K562 (cell line): ENCODE results near the gene EWSR1. TPM values are rescaled to one million over a fixed set of nuclear protein-coding genes. Genes with fewer than 3 reads are reported as not detected.

Experiments used
- ATAC-seq: fragments of 200-7000 bp; cut with Tn5 transposase; 3 replicates; pipeline ENCODE4 v1.9.1; 2020; ENCODE audit warnings: moderate library complexity
- BruUV-seq: library from RNA; stranded (reverse); fragments of 400-500 nt; replicated peaks from 2 replicates; lab custom pipeline; 2021; lab: Mats Ljungman, UMichigan
- CTCF ChIA-PET: fragments of 300-600 bp; formaldehyde crosslinking; extraction: SDS; loops from one replicate; lab custom pipeline; 2021; ENCODE audit warnings: low intra/inter-chr PET ratio; lab: Yijun Ruan, JAX
- POLR2A ChIA-PET: fragments of 300-600, 350-650 bp; sonication (Branson Sonifier 250); formaldehyde crosslinking; extraction: SDS; loops from one replicate; lab custom pipeline; 2021; ENCODE audit warnings: antibody characterized with exemption, inconsistent platforms; lab: Yijun Ruan, JAX
- DNase-seq, 4 experiments: peaks; one replicate each; pipeline versions ENCODE4 v3.0.0 to v3.0.0-alpha.2; 2011 to 2018; ENCODE audit warnings: low spot score in 3 of 4, mixed read lengths in 3 of 4; ENCODE audit errors: extremely low read depth in 1 of 4
- FAIRE-seq: peaks from 2 replicates; lab custom pipeline; 2011; peaks lifted over from hg19 to GRCh38; lab: Jason Lieb, UNC
- H2AFZ ChIP-seq: 2 replicates; pipeline ENCODE4 v1.6.0; 2011; ENCODE audit warnings: low read depth, low read length, control low read depth, inconsistent platforms
- H3K27ac ChIP-seq: fragments of 200-600 bp; 3 replicates; pipeline ENCODE4 v1.8.0; 2011; ENCODE audit warnings: low read depth, mild to moderate bottlenecking, control low read depth, inconsistent platforms, low read length, moderate library complexity, mixed read lengths; ENCODE audit errors: extremely low read depth
- H3K27me3 ChIP-seq, 2 experiments: fragments of 300-600 bp in 1 of 2; 2 replicates in 1 of 2; 3 replicates in 1 of 2; pipeline versions ENCODE4 v1.6.0 to v1.8.0; 2011; ENCODE audit warnings: inconsistent platforms in 2 of 2, low read length in 2 of 2, mild to moderate bottlenecking in 1 of 2, mixed read lengths in 1 of 2, moderate library complexity in 1 of 2; ENCODE audit not compliant: control insufficient read depth in 2 of 2, insufficient read depth in 2 of 2
- H3K36me3 ChIP-seq: fragments of 300-600 bp; 3 replicates; pipeline ENCODE4 v1.8.0; 2011; ENCODE audit warnings: mild to moderate bottlenecking, low read length, inconsistent platforms; ENCODE audit not compliant: control insufficient read depth, insufficient read depth
- H3K4me1 ChIP-seq, 2 experiments: fragments of 200-600 bp in 1 of 2; replicated peaks in 1 of 2; 2 replicates in 1 of 2; 3 replicates in 1 of 2; pipeline versions ENCODE4 v1.5.1 to v1.8.0; 2011; ENCODE audit warnings: inconsistent platforms in 2 of 2, low read length in 2 of 2, mild to moderate bottlenecking in 1 of 2, mixed read lengths in 1 of 2, moderate library complexity in 1 of 2; ENCODE audit not compliant: control insufficient read depth in 2 of 2, insufficient read depth in 2 of 2
- H3K4me2 ChIP-seq: 2 replicates; pipeline ENCODE4 v1.6.1; 2011; ENCODE audit warnings: low read length, control low read depth, inconsistent platforms, mixed read lengths; ENCODE audit not compliant: insufficient read depth
- H3K4me3 ChIP-seq: fragments of 200-600 bp; sonication (generic), shearing (Covaris generic); 2 replicates; pipeline ENCODE4 v1.5.1; 2016; ENCODE audit warnings: control low read depth, inconsistent platforms
- H3K79me2 ChIP-seq: fragments of 200-600 bp; 3 replicates; pipeline ENCODE4 v1.8.0; 2011; ENCODE audit warnings: low read length, inconsistent platforms; ENCODE audit not compliant: control insufficient read depth, insufficient read depth
- H3K9ac ChIP-seq, 2 experiments: 2 replicates each; pipeline versions ENCODE4 v1.6.0 to v1.6.1; 2011; ENCODE audit warnings: low read depth in 2 of 2, low read length in 2 of 2, control low read depth in 1 of 2, inconsistent platforms in 1 of 2, mild to moderate bottlenecking in 1 of 2, mixed read lengths in 1 of 2; ENCODE audit not compliant: insufficient read depth in 1 of 2
- H3K9me1 ChIP-seq: one replicate; pipeline ENCODE4 v1.6.0; 2011; ENCODE audit warnings: inconsistent platforms, mild to moderate bottlenecking, low read length, moderate library complexity; ENCODE audit not compliant: control insufficient read depth, insufficient read depth
- H3K9me3 ChIP-seq: replicated peaks from 2 replicates; pipeline ENCODE4 v1.5.1; 2011; ENCODE audit warnings: low read depth, low read length, inconsistent platforms; ENCODE audit not compliant: control insufficient read depth, insufficient read depth
- H4K20me1 ChIP-seq: replicated peaks from 2 replicates; pipeline ENCODE4 v1.6.1; 2011; ENCODE audit warnings: low read length, inconsistent platforms, mixed read lengths; ENCODE audit not compliant: control insufficient read depth, insufficient read depth
- CBX2 ChIP-seq: fragments of 200-600 bp; sonication (generic); IDR thresholded peaks from one replicate; pipeline ENCODE4 v1.6.1; 2012; ENCODE audit warnings: mild to moderate bottlenecking, low read length, inconsistent platforms; ENCODE audit not compliant: insufficient read depth, poor library complexity, severe bottlenecking
- CBX3 ChIP-seq, 2 experiments: IDR thresholded peaks; 1 replicate in 1 of 2; 2 replicates in 1 of 2; pipeline ENCODE4 v1.6.1; 2012; ENCODE audit warnings: inconsistent platforms in 2 of 2, low read length in 2 of 2, borderline replicate concordance in 1 of 2, control low read depth in 1 of 2
- CBX5 ChIP-seq: IDR thresholded peaks from 2 replicates; pipeline ENCODE4 v1.6.1; 2014; ENCODE audit warnings: low read depth, borderline replicate concordance
- HSF4 ChIP-seq: fragments of 250-450 bp; sonication (Bioruptor Pico); IDR thresholded peaks from 2 replicates; pipeline ENCODE4 v2.1.2; 2022; ENCODE audit warnings: mild to moderate bottlenecking, moderate library complexity, borderline replicate concordance
- MYC ChIP-seq, 2 experiments: fragments of 250-450 bp in 1 of 2; sonication (Bioruptor Pico) in 1 of 2; IDR thresholded peaks; 2 replicates each; pipeline versions ENCODE4 v1.5.1 to v1.6.1; 2012 to 2021; ENCODE audit warnings: low read depth in 2 of 2, borderline replicate concordance in 1 of 2, improper control_type of control experiment in 1 of 2, low read length in 1 of 2, mild to moderate bottlenecking in 1 of 2, moderate library complexity in 1 of 2
- POU5F1 ChIP-seq: fragments of 150-350 bp; IDR thresholded peaks from 2 replicates; pipeline ENCODE4 v1.6.1; 2014; ENCODE audit warnings: borderline replicate concordance, low read length, low read depth, mild to moderate bottlenecking; ENCODE audit not compliant: partially characterized antibody
- RBM17 ChIP-seq: fragments of 200-400 bp; formaldehyde crosslinking; IDR thresholded peaks from 2 replicates; pipeline ENCODE4 v1.6.1; 2017; ENCODE audit warnings: low read depth, mild to moderate bottlenecking, low read length, borderline replicate concordance
- YY1 ChIP-seq, 3 experiments: IDR thresholded peaks; 2 replicates each; pipeline ENCODE4 v1.6.1; 2011; ENCODE audit warnings: low read length in 2 of 3, mild to moderate bottlenecking in 2 of 3, moderate library complexity in 2 of 3, borderline replicate concordance in 1 of 3, control low read depth in 1 of 3, low read depth in 1 of 3; ENCODE audit not compliant: insufficient read depth in 3 of 3, insufficient replicate concordance in 2 of 3, control insufficient read depth in 1 of 3, insufficient read length in 1 of 3; ENCODE audit errors: extremely low read depth in 1 of 3
- ZNF311 ChIP-seq: fragments of 250-450 bp; sonication (Bioruptor Pico); IDR thresholded peaks from 2 replicates; pipeline ENCODE4 v1.4.0; 2020; ENCODE audit warnings: mild to moderate bottlenecking, moderate library complexity
- ZNF584 ChIP-seq: fragments of 200-800 bp; sonication (Bioruptor generic); IDR thresholded peaks from 2 replicates; pipeline ENCODE4 v1.6.1; 2016; ENCODE audit warnings: low read depth, mild to moderate bottlenecking, missing genetic modification characterization, missing compliant biosample characterization
- ZSCAN29 ChIP-seq: fragments of 450-650 bp; IDR thresholded peaks from 2 replicates; pipeline ENCODE4 v1.6.1; 2017
- WGBS: fragments of 100-300 bp; shearing (Covaris generic); methylation state at CpG from one replicate; pipeline ENCODE4 v1.1.6; 2016; ENCODE audit warnings: low coverage, mixed read lengths; ENCODE audit not compliant: insufficient coverage; ENCODE audit errors: missing lambda C conversion rate; 5-methylcytosine and 5-hydroxymethylcytosine counted together
- in situ Hi-C: fragments of 300-500 bp; cut with MboI; formaldehyde crosslinking; loops from 4 replicates; pipeline ENCODE4 v1.15.0; 2018; ENCODE audit warnings: inconsistent platforms, mixed read lengths
- intact Hi-C: fragments of 100-400 bp; cut with micrococcal nuclease; formaldehyde crosslinking; loops from 2 replicates; pipeline ENCODE4 v1.14.2; 2022
- polyA plus RNA-seq, 8 experiments: library from polyadenylated mRNA; depleted of rRNA in 4 of 8; stranded (reverse) in 5 of 8; unstranded in 3 of 8; fragments of >200 nt; fragmentation: Nextera tagmentation in 2 of 8; fragmentation: Illumina TruSeq in 1 of 8; extraction: Ambion mirVana in 2 of 8; extraction: Trizol in 1 of 8; gene quantifications; 2 replicates each; pipeline versions ENCODE4 v1.2.1 to v1.2.3, GENCODE V29; 2011 to 2014; ENCODE audit warnings: inconsistent platforms in 1 of 8, missing spikeins in 1 of 8
- total RNA-seq, 7 experiments: library from RNA; depleted of rRNA in 6 of 7; stranded (reverse); fragments of >200 nt in 6 of 7; fragmentation: Illumina TruSeq in 2 of 7; extraction: Trizol in 2 of 7; gene quantifications; 2 replicates each; pipeline versions ENCODE4 v1.2.1 to v1.2.3, GENCODE V29; 2011 to 2021; ENCODE audit warnings: low replicate concordance in 1 of 7
- TF ChIP-seq, protein P1 (sequence below): fragments of 200-800 bp; sonication (Bioruptor generic); IDR thresholded peaks from 2 replicates; pipeline ENCODE4 v1.6.1; 2017; ENCODE audit warnings: missing genetic modification characterization, missing compliant biosample characterization
- TF ChIP-seq, protein P2 (sequence below): IDR thresholded peaks from 3 replicates; pipeline ENCODE4 v1.6.1; 2011; ENCODE audit warnings: borderline replicate concordance, mild to moderate bottlenecking; ENCODE audit not compliant: insufficient read length, insufficient read depth
- TF ChIP-seq, protein P3 (sequence below): fragments of 250-450 bp; sonication (Bioruptor Pico); IDR thresholded peaks from 2 replicates; pipeline ENCODE4 v1.4.0; 2020; ENCODE audit warnings: mild to moderate bottlenecking, moderate library complexity

Gene EWSR1
- total and polyA plus RNA-seq, 9 of the 15 experiments (the other 6 are each of a cell fraction or from before 2014, with no cell fraction given): 83.3 to 450 (median 239) TPM

DNA sequence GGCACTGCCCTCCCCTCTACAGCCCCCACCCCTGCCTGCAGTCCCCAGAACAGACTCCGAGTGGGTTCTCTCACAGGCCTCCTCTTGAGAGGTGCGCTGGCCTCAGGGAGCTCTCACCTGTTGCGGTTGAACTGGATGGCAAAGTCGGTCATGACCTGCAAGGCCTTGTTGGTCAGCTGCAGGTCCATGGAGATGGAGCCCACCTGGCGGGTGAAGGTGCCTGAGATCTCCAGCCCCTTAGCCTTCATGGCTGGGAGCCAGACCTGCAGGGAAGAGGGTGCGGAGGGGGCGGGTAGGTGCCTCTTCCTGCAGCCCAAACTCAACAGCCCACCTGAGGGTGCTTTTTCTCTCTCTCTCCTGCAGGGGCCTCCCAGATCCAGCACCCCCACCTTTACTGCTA lies 66.1 kb downstream of the EWSR1 start (continued):
- no peak for TF ChIP-seq ZNF584 (CRISPR knock-in tag)
- TF ChIP-seq MYC (IDR thresholded peaks at IDR 0.05; ENCODE audit: low read depth, low read length): no peak
- TF ChIP-seq MYC (CRISPR knock-in tag; IDR thresholded peaks at IDR 0.05; ENCODE audit: borderline replicate concordance, low read depth): no peak

DNA sequence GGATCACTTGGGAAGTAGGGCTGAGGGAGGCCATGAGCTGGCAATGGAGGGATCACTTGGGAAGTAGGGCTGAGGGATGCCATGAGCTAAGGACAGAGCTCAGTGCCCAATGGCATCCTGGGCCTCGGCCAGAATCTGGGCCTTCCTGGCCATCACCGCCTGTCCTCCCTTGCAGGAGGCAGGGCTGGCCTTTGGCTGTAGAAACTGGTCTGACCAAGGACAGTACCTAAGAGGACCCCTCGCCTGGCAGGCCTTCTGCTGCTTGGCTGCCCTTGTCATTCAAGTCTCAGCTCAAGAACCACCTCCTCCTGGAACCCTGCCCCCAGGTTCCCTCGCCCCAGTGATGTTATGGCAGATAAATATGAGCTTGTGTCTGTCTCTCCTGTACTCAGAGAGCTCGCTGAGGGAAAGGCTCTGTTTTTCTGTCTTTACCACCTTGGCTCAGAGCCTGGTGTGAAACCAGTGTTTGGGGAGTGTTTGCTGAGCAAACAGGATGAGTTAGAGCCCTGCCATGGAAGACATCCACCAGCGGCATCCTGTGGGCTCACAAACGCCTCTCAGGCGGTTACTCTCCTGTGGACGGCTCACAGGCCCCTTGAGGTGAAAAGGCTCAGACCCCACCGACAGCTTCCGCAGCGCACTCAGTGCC lies 66.8 kb downstream of the EWSR1 start:
- no TSS peak for BruUV-seq
- no peaks in the 10 kb centered on the region for H3K9me1 ChIP-seq
- no peak overlapping the region for H3K27ac ChIP-seq
- no peaks in the 10 kb centered on the region for H3K79me2 ChIP-seq
- no peak overlapping the region for H2AFZ ChIP-seq
- H3K9me3 ChIP-seq: no peaks in the 10 kb centered on the region
- peaks cover 0 to 10% of the 10 kb centered on the region in 2 experiments; a peak in 2 of 5 replicates for H3K4me1 ChIP-seq
- ChIA-PET POLR2A (no interaction called here), CTCF (no interaction called here)
- peaks cover 53% of the 10 kb centered on the region; the same call in 2 of the 3 replicates for H3K36me3 ChIP-seq
- intact Hi-C loops: no loop called here
- H3K4me2 ChIP-seq: no peak overlapping the region
- H4K20me1 ChIP-seq: no peaks in the 10 kb centered on the region
- DNase-seq (no peak), FAIRE-seq (no peak), ATAC-seq (no peak)
- H3K9ac ChIP-seq: no peak overlapping the region
- 93% methylated on average over 12 of the region's 12 CpGs for WGBS
- no peaks in the 10 kb centered on the region for H3K27me3 ChIP-seq
- H3K4me3 ChIP-seq: no peak overlapping the region
- in situ Hi-C loops: no loop called here
- no peak for TF ChIP-seq CBX5
- TF ChIP-seq, protein P1, sequence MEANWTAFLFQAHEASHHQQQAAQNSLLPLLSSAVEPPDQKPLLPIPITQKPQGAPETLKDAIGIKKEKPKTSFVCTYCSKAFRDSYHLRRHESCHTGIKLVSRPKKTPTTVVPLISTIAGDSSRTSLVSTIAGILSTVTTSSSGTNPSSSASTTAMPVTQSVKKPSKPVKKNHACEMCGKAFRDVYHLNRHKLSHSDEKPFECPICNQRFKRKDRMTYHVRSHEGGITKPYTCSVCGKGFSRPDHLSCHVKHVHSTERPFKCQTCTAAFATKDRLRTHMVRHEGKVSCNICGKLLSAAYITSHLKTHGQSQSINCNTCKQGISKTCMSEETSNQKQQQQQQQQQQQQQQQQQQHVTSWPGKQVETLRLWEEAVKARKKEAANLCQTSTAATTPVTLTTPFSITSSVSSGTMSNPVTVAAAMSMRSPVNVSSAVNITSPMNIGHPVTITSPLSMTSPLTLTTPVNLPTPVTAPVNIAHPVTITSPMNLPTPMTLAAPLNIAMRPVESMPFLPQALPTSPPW (CRISPR knock-in tag): no peak
- TF ChIP-seq YY1 (IDR thresholded peaks at IDR 0.05; ENCODE audit: borderline replicate concordance in 1 of 3, control insufficient read depth in 1 of 3, extremely low read depth in 1 of 3, insufficient read depth in 3 of 3, insufficient read length in 1 of 3, insufficient replicate concordance in 2 of 3, low read depth in 1 of 3, low read length in 2 of 3): no peak
- no peak for TF ChIP-seq CBX3 (IDR thresholded peaks at IDR 0.05; ENCODE audit: borderline replicate concordance in 1 of 2, low read length in 2 of 2)
- TF ChIP-seq, protein P2, sequence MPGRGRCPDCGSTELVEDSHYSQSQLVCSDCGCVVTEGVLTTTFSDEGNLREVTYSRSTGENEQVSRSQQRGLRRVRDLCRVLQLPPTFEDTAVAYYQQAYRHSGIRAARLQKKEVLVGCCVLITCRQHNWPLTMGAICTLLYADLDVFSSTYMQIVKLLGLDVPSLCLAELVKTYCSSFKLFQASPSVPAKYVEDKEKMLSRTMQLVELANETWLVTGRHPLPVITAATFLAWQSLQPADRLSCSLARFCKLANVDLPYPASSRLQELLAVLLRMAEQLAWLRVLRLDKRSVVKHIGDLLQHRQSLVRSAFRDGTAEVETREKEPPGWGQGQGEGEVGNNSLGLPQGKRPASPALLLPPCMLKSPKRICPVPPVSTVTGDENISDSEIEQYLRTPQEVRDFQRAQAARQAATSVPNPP: no peak
- no peak for TF ChIP-seq ZNF311 (CRISPR knock-in tag)
- no peak for TF ChIP-seq POU5F1
- TF ChIP-seq, protein P3, sequence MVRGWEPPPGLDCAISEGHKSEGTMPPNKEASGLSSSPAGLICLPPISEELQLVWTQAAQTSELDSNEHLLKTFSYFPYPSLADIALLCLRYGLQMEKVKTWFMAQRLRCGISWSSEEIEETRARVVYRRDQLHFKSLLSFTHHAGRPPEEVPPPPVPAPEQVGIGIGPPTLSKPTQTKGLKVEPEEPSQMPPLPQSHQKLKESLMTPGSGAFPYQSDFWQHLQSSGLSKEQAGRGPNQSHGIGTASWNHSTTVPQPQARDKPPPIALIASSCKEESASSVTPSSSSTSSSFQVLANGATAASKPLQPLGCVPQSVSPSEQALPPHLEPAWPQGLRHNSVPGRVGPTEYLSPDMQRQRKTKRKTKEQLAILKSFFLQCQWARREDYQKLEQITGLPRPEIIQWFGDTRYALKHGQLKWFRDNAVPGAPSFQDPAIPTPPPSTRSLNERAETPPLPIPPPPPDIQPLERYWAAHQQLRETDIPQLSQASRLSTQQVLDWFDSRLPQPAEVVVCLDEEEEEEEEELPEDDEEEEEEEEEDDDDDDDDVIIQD (CRISPR knock-in tag): no peak
- no peak for TF ChIP-seq CBX2
- no peak for TF ChIP-seq HSF4
- no peak for TF ChIP-seq ZSCAN29
- no peak for TF ChIP-seq RBM17
